ENCODE measurements around the gene ANKRD36. TPM values are rescaled to one million over a fixed set of nuclear protein-coding genes. Genes with fewer than 3 reads are reported as not detected.
"Not testable (repeated sequence)": the region's sequence is repeated elsewhere in the genome, so short reads cannot be mapped to it uniquely, and the experiment has no call there.

The ANKRD36 gene
- total RNA-seq, result 2.8 TPM

DNA sequence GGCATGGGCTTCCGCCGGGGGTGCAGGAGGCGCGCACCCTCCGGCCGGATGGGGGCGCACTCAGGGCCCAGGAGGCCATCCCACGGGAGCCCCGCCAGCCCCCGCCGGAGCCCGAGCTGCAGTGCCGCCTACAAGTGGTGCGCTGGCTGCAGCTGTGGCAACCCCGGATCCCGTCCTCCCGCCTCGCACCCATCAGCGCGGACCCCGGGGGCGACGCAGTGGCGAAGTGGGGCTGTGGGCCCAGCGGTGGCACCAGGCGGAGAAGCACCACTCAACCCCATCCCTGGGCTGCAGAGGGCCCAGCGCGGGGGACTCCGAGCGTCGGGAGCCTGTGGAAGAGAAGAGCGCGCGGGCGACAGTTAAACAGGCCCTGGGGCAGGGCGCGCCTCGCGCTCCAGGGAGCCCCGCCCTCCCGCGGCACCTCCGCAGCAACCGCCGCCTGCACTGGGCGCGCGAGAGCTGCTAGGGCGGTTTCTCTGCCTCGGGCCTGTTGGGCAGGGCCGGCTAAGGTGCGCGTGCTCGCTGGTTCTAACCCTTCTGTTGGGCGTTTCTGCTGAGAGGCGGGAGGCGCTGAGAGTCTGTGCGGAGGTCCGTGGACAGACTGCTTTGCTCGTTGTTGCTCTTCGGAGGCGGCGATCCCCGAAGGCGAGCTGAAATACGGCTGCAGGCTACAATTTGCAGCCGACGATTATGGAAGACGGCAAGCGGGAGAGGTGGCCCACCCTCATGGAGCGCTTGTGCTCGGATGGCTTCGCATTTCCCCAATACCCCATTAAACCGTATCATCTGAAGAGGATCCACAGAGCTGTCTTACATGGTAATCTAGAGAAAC lies at the start of gene ANKRD36:
Gene ANKRD36, plus strand, starts transcription at position 104 of the 832 bp plus-strand sequence. Its CDS starts 587 bp downstream, at position 691.
- DNase-seq (ENCODE audit: low spot score) (peak; percentile 80), ATAC-seq (peak; percentile 87)

DNA sequence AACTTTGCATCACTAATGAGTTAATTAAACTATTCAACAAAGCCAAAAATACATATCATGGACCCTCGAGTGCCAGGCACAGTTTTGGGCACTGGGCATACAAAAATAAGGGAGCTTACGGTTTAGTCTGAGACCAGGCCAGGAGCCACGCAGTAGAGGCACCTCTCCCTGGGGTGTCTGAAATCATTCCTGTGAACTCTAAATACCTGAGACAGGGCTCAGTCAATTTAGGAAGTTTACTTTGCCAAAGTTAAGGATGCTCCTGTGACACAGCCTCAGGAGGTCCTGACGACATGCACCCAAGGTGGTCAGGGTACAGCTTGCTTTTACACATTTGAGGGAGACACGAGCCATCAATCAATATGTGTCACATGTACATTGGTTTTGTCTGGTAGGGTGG lies 46.9 kb upstream of the ANKRD36 start:
- DNase-seq (ENCODE audit: low spot score); ATAC-seq: not testable (repeated sequence)

DNA sequence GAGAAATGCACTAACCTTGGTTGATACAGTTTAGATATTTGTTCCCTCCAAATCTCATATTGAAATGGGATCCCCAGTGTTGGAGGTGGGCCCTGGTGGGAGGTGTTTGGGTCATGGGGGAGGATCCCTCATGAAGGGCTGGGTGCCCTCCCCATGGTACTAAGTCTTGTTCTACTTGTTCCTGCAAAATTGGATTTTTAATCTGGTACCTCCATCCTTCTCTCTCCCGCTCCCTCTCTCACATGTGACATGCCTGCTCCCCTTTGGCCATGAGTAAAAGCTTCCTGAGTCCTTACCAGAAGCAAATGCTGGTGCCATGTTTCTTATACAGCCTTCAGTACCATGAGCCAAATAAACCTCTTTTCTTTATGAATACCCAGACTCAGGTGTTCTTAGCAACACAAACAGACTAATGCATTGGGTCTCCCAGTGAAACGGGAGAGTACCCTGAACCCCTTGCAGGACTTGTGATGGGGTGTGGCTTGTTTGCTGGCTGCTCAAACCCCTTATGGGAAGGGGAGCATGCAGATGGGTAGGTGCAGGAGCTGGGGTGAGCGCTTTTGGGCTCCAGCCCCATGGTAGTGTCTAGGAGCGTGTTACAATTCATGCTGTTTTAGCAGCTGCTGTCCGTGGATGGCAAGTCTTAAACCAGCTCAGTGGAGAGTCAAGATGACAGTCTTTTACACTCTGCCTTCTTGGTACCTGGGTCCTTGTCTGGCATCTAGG lies 45.5 kb upstream of the ANKRD36 start:
- no peak for DNase-seq (ENCODE audit: low spot score)
- no peak for ATAC-seq

DNA sequence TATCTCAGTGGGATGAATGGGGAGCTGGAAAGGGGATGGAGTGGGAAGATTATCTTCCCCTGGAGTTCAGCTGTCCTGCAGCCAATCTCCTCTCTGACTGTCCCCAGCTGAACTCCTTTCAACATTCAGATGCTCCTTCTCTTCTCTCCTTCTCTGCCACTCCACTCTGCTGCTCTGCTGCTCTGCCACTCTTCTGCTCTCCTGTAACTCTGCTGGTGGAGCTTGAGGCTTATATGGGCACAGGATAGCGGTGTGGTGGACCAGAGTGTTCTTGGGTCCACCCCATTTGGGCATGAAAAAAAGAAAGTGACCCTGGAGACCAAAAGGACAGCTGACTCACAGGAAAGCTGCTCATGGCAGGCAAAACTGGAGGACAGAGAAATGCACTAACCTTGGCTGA lies 44.9 kb upstream of the ANKRD36 start:
- DNase-seq (ENCODE audit: low spot score) (no peak), ATAC-seq (no peak)

DNA sequence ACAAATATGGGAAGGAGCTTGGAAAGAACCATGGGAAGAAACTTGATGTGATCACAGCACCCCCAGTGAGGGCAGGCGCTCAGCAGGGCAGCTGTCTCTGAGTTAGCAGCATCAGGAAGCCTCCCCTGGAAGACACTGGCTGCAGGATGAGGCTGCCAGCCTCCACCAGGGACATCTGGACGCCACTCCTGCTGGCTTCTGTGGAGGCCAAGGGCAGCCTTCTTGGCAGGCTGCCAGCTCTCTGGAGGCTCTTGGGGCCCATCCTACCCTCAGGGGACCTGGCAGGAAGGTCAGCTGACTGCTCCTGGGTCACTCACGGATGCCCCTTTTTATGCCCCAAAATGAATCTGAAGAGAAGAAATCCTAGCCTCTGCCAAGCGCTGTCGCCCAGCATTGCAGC lies 44.2 kb upstream of the ANKRD36 start:
- not testable (repeated sequence) for ATAC-seq; DNase-seq (ENCODE audit: low spot score)

DNA sequence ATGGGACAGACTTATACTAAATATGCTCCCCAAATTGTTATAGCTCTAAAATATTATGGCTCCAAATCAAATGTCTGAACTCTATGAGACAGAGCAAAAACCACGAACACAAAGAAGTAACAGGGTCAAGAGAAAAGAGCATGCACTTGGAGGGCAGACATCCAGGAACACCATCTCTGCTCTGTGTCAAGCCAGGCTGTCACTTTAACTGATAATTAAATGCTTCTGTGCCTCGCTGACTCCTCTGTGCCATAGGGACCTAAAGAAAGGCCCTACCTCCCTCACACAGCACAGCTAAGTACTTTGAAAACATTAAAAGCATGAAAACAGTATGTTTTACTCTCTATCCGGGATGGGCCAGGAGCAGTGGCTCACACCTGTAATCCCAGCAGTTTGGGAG lies 42.0 kb upstream of the ANKRD36 start:
- ATAC-seq; DNase-seq (ENCODE audit: low spot score): not testable (repeated sequence)

DNA sequence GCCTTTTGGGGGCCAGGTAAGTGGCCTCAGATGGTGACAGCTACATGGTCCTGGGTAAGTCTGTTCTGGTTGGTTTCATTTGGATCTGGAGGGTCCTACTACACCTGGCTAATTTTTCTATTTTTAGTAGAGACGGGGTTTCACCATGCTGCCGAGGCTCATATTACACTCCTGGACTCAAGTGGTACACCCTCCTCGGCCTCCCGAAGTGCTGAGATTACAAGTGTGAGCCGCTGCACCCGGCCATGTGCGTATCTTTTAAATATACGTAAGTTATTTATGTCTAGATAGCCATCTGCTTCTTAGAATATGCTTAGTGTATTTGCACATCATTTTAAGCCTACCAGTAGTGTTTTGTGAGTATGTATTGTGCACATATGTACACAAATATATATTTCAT lies 35.7 kb upstream of the ANKRD36 start:
- DNase-seq (ENCODE audit: low spot score); ATAC-seq: not testable (repeated sequence)

DNA sequence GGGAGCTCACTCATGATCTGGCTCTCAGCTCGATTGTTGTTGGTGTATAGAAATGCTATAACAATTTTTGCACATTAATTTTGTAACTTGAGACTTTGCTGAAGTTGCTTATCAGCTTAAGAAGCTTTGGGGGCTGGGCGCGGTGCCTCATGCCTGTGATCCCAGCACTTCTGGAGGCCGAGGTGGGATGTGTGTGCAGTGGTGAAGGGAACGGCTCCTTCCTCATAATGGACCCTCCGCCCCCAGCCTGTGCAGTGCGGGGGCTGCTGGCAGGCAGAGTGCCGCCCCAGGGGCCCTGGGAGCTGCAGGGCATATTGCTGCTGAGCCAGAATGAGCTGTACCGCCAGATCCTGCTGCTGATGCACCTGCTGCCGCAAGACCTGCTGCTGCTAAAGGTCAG lies 32.1 kb upstream of the ANKRD36 start:
- ATAC-seq; DNase-seq (ENCODE audit: low spot score): not testable (repeated sequence)

DNA sequence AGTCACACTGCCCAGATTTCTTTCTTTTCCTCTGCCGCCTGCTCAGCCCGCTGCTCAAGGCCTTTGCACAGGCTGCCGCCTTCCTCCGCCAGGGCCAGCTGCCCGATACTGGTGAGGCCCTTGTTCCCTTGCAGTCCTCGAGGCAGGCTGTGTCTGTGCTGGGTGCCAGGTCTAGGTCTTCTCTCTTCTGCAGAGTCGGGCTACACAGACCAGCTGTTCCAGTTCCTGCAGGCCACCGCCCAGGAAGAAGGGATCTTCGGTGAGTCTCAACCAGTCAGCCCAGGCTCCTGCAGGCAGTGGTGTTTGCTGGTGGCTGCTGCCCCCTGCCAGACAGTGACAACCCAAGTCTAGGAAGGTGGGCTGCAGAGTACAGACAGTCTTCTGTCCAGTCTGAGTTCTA lies 30.7 kb upstream of the ANKRD36 start:
- ATAC-seq, result peak; percentile 26
- DNase-seq (ENCODE audit: low spot score), result not testable (repeated sequence)

DNA sequence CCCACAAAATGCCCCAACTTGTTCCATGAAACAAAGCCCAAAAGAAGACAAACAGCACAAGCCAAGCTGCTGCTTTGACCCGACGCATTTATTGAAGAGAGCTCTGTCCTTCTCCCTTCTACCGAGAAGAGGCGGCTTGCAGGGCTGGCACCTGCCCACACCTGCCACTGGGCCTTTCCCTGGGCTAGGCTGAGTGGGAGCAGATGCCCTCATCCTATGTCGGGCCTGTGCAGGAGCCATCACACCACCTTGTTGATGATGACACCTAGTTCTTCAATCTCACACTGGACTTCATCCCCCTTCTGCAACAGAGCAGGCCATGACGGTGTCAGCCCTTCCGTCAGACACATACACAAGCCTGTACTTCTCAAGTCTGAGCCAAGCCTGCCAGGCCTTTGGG lies 29.4 kb upstream of the ANKRD36 start:
- not testable (repeated sequence) for DNase-seq (ENCODE audit: low spot score); ATAC-seq

DNA sequence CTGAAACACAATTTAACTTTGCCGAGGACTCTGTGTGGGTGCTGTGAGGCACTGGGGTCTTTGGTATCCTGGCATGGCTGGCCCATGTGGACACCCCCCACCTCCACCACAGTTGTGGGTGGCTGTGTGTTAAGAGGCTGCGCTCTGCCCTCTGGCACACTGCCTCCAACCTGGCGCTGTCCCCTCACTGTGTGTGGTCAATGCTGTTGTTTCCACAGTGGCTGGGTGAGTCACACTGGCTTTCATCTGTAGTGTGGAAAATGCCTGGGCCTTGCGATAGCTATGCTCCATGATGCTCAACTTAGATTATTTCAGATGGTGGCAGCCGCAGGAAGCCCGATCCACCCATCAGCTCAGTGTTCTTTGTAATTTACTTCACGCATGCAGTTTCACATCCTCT lies 27.9 kb upstream of the ANKRD36 start:
- ATAC-seq; DNase-seq (ENCODE audit: low spot score): not testable (repeated sequence)

DNA sequence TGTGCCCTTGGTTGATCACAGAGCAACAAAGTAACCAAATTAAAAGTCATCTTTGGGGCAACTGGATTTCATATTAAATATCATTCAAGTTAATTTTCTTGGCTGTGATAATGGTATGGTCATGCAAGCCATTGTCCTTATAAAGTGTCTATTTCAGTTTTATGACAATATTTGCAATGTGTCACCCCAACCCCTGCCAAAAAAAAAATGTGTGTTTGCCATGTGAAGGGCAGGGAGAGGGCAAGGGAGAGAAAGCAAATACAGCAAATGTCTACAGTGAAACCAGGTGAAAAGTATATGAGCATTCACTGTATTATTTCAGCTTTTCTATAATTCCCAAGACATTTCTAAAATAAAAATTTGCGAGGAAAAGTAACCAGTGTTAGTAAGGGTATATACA lies 24.2 kb upstream of the ANKRD36 start:
- DNase-seq (ENCODE audit: low spot score), result not testable (repeated sequence)
- ATAC-seq, result peak; percentile 56

DNA sequence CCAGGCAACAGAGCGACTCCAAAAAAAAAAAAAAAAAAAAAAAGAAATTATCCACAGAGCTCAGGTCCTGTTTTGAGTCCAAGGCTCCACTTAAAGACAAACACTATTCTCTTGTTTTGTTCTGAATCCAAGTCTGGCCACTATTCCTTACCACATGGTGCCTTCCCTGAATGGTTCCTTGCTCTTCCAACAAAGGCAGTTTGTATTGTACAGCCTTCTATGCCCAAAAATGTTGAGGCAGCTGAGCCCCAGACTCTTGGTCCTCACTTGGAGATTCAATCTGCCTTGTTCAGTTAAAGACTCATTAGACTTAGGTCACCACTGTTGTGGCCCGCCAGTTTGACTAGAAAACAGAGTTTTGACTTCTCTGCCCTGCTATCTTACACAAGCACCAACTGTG lies 20.0 kb upstream of the ANKRD36 start:
- DNase-seq (ENCODE audit: low spot score); ATAC-seq: not testable (repeated sequence)

DNA sequence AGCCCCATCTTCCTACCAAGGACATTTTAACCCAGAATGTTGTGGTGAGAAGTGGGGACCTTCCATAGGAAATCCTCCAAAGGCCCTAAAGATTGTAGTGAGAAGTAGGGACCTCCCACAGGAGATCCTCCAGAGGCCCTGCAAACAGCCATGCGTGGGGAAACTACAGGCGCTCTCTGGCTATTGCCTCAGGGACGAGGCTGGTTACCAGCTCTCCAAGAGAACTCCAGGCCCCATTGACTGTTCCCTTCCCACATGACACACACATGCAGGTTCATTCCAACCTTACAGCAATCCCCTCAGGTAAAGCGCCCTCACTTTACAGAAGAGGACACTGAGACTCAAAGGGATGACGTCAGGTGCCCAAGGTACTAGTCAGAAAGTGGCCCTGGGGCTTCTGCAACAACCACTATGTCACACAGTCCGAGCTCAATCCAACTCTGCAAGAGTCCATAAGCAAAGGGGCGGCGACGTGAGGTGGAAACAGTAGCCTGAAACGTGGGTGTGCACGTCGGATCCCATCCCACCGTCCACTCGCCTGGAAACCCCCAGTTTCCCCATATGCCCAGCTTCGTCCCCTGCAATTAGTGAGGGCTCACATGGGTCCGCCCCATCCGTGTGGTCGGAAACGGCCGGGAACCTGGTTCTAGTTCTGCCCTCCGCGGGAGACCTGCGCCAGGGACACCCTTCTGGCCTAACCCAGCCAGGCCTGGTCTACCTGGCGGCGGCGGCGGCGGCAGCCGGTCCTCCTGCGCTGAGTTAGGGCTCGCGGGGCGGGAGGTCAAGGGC lies 18.8 kb upstream of the ANKRD36 start:
- DNase-seq (ENCODE audit: low spot score), result not testable (repeated sequence)
- ATAC-seq, result peak; percentile 14

DNA sequence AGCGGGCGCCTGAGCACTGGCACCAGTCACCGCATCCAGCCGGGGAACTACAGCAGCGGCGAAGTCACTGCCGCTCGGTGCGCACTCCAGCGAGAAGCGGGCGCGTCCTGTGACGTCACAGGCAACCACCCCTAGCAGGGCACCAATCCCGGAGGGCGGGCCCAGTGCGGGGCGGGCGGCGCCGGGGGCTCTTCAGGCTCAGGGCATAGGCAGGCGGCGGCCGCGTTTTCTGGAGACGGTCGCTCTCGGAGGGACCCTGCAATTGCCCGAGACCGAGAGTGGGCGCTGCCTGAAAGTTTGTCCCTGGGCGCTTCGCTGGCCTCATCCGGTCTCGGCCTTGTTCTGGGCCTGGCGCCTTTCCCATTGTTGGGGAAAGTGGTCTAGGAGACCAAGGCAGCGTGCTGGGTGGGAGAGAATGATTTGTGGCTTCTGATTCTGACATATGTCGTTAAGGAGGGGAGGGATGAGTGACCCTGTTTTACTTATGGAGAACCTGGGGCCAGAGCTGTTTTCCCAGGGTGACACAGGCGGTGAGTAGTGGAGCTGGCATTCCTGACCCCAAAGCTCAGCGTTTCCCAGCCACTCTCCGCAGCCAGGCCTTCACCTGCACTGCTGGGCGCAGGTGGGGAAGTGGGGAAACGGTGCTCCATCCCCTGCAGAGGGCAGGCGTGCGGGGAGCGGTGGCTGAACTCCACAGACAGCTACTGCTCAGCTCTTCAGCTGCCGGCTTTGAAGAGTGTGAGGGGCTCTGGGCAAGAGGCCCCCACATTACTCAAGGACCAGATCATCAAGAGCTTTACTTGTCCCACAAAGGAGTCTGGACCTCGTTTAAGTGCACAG lies 18.0 kb upstream of the ANKRD36 start, which contains the start of gene FAHD2B:
Gene FAHD2B, minus strand, starts transcription at position 111 of the 840 bp plus-strand sequence. CDS start 3,176 bp downstream, outside the sequence.
- ATAC-seq (peak; percentile 95), DNase-seq (ENCODE audit: low spot score) (peak; percentile 77)

DNA sequence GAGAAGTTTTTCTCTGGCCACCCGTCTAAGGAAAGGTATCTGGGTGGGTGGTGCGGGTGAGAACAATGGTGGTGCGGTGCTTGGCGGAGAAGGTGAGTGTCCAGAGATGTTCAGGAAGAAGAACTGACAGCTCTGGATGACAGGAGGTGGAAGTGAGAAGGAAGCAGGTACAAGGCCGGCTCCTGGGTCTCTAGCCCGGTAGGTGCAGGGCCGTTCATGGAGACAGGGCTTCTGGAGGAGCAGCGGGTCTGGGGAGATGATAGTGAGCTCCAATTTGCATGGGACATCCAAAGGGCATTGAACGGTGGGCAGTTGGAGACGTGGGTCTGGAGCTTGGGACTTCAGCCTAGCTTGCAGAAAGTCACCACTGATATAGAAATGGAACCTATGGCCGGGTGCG lies 17.3 kb upstream of the ANKRD36 start:
- DNase-seq (ENCODE audit: low spot score) (no peak), ATAC-seq (no peak)

DNA sequence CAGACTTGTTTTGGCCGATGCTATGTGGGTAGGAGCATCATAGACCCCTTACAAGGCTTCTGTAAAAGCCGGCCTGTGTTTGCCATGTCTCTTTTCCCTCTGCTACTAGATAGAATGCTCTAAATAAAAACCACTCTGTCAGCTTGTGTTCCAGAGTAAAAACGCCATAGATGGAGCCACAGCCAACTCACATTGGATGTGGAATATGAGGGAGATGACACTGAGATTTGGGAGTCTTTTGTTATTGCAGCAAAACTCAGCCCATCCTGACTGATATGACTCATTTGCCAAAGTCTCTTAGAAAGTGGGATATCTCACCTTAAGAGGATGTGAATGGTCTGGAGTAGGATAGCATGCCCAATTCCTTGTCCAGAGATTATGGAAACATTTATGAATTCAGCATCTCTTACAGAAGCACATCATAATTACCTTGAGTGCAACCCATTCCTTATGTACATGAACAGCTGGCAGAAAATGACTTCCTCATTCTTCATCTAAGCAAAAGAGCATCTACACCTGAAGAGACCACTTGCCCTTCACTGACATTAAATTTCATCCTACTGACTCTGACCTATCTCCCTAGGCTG lies 14.1 kb upstream of the ANKRD36 start:
- not testable (repeated sequence) for DNase-seq (ENCODE audit: low spot score); ATAC-seq

DNA sequence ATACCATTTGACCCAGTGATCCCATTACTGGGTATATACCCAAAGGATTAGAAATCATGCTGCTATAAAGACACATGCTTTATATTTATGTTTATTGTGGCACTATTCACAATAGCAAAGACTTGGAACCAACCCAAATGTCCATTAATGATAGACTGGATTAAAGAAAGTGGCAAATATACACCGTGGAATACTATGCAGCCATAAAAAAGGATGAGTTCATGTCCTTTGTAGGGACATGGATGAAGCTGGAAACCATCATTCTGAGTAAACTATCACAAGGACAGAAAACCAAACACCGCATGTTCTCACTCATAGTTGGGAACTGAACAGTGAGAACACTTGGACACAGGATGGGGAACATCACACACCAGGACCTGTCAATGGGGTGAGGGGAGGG lies 6.1 kb upstream of the ANKRD36 start:
- not testable (repeated sequence) for ATAC-seq; DNase-seq (ENCODE audit: low spot score)

DNA sequence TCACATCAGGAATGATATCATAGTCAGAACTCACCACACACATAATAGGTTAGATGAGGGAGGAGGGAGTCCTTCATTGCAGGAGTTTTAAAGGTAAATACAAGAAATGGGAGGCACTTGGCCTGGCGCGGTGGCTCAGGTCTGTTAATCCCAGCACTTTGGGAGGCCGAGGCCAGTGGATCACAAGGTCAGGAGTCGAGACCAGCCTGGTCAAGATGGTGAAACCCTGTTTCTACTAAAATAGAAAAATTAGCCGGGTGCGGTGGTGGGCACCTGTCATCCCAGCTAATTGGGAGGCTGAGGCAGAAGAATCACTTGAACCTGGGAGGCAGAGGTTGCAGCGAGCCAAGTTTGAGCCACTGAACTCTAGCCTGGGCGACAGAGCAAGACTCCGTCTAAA lies 1.7 kb upstream of the ANKRD36 start:
- not testable (repeated sequence) for ATAC-seq; DNase-seq (ENCODE audit: low spot score)
